ENCODE data around the gene CDH6.

CDH6 gene

GRCh38 chr5:31197183-31197582 is 3.7 kb downstream of the CDH6 start:
- DNase-seq (ENCODE audit: low read depth in 3 of 3), result no peak

DNA sequence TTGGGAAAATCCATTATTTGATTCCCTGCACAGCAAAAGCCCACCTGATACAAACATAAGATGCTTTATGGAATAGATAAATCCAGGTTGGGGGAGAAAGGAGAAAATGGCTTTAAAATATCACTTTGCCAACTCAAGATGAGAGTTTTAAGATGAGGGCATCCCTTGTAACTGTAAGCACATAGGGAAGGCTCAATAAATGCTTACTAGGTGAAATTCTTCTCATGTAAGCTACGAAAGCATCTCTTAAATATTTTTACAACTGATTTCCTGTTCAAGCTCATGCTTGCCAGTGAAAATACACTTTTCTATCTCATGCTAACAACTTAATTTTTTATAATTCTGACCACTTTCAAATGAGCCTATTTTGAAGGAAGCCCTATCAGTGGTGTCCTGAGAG is 11.5 kb downstream of the CDH6 start:
- DNase-seq (ENCODE audit: low read depth in 3 of 3), result no peak

DNA sequence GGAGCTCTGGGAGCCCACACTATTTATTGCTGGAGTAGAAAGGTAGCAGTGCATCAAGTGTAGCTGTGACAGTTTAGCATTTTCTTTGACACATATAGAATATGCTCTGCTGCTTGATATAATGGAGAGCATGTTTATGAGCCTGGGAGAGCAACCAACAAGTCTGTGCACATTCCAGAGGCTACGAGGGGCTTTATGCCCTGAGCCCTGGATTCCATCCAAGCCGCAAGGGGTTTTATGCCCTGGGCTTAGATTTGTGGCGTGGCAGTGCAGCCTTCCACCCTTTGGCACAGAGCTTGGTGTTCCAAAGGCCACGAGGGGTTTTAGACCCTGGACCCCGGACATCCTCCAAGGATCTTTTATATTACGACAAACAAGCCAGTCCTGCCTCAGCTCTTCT is 14.6 kb downstream of the CDH6 start:
- DNase-seq (ENCODE audit: low read depth in 3 of 3), result no peak

- no peak for DNase-seq (ENCODE audit: low read depth in 3 of 3)
These were observed 15.8 kb downstream of the CDH6 start for GRCh38 chr5:31209334-31209733.

GRCh38 chr5:31211098-31211497 is 17.6 kb downstream of the CDH6 start:
- DNase-seq (ENCODE audit: low read depth in 3 of 3), result no peak

- no peak for DNase-seq (ENCODE audit: low read depth in 3 of 3)
These were observed 19.8 kb downstream of the CDH6 start for GRCh38 chr5:31213257-31213656.

DNA sequence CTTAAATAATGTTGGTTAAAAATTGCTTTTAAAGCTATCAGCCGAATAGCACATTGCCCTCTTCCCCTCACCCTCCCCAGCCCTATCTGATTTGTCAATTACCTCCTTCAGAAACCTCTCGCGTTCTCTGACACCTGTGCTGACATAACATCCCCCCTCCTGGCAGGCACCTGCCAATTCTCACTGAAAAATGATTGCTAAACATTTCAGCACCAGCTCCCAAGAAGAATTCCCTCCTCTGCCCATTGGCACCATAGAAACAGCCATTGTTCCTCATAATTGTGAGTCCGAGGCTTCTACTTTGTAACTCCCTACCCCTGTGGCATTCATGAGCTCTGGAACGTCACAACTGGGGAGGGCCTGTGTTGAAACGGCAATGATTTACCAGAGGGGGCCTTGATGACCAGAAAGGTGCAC is 20.2 kb downstream of the CDH6 start:
- DNase-seq (ENCODE audit: low read depth in 3 of 3), result no peak

GRCh38 chr5:31214229-31214628 is 20.7 kb downstream of the CDH6 start:
- DNase-seq (ENCODE audit: low read depth in 3 of 3), result no peak

DNA sequence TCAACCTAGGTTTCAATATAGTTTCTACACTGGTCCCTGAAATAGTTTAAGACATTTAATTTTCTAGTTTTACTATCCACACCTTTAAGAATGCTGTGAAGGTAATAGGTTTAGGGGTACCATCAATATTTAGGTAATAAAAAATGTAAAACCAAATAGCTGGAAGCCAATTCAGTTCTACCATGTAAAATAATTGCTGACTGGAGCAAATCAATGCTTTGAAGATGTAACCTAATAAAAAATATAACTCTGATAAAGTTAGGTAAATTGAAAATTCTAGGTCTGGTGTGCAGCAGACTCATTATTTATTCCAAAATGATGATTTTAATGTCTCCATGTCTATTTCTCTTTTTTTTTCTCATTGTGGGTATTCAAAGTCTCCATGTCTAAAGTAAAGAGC is 21.8 kb downstream of the CDH6 start:
- no peak for DNase-seq (ENCODE audit: low read depth in 3 of 3)

DNA sequence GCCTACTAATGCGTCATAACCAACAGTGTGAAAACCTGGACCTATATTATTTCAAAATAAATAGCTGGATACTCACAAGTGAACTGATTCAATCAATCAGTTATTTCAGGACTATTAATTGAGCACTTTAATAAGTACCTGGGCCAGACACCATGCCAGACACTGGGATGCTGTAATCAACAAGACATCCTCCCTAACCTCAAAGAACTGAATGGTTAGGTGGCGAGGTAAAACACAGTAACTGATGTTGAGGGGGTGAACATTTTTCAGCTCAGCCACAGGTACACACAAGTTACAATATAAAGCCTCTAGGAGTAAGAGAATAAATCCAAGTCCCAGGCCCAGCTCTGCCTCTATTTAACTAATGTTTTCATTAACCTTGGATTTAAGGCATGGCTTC is 24.0 kb downstream of the CDH6 start:
- no peak for DNase-seq (ENCODE audit: low read depth in 3 of 3)

DNA sequence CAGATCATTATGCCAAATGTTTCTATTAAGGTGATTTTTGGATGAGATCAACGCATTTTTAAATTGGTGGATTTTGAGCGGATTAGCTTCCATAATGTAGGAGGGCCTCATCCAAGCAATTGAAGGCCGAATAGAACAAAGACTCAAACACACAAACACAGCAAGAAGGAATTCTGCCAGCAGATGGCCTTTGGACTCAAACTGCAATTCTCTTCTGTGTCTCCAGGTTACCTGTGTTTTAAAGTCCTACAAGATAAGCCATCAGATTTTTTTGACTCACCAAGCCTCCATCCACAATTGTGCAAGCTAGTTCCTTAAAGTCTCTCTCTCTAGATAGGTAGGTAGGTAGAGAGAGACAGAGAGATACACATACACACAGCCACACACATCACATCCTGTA is 25.5 kb downstream of the CDH6 start:
- no peak for DNase-seq (ENCODE audit: low read depth in 3 of 3)

DNA sequence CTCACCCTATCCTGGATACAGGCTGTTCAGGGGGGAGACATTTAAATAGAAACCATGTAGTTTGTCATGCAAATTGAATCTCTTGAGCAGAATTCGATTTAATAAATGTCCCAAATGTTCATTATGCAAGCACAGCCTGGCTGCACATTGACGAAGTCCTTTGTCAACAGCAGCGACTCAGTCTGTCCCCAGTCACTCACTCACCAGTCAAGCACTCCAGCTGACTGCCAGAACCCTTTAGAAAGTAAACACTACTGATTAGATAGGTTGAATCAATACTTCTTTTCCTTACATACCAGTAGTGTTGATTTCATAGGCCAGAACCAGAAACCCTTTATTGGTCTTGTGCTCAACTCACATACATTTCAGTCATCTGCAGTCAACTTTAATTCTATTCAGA is 27.5 kb downstream of the CDH6 start:
- DNase-seq (ENCODE audit: low read depth in 3 of 3), result no peak

DNA sequence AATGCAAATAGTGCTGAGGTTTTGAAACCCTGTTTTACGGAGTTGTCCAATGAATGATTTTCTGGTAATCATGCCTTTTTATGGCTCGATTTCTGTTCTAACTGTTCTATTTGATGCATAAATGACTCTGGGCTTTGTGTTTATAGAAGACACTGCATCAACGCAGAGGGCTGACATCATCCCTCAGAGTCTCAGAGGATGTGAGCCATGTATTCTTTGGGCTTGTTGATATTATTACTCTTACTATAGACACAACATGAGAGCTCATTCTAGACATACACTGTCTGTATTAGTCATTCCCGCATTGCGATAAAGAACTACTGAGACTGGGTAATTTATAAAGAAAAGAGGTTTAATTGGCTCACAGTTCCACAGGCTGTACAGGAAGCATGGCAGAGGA is 31.6 kb downstream of the CDH6 start:
- no peak for DNase-seq (ENCODE audit: low read depth in 3 of 3)

GRCh38 chr5:31225613-31226012 is 32.1 kb downstream of the CDH6 start:
- DNase-seq (ENCODE audit: low read depth in 3 of 3), result no peak

GRCh38 chr5:31226651-31227050 is 33.2 kb downstream of the CDH6 start:
- no peak for DNase-seq (ENCODE audit: low read depth in 3 of 3)

GRCh38 chr5:31229266-31229665 is 35.8 kb downstream of the CDH6 start:
- DNase-seq (ENCODE audit: low read depth in 3 of 3), result no peak

- no peak for DNase-seq (ENCODE audit: low read depth in 3 of 3)
These were observed 37.8 kb downstream of the CDH6 start for GRCh38 chr5:31231177-31231838.

DNA sequence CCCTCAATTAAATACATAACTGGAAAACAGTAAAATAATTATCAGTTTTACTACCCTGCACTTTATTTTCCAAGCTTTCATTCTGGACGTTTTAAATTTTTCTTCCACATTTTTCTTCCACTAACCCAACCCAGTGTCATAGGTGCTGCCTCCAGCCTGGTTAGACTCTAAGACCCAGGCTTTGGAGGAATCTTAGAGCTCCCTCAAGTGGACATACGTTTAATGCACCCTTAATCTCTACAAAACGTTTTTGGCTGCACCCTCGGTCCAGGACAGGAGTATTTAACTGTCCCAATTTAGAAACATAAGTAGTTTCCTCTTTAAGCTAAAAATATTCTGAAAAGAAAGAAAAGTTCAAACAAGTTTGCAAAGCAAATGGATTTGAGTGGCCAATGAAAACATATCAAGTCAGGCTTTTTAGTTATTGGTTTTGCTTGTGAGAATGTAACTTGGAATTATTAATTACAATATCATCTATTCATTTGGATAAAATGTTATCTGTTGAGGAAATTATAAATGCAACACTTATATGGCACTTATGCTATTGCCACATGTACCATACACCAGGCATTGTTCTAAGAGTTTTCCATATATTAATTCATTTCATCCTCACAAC is 38.9 kb downstream of the CDH6 start:
- no peak for DNase-seq (ENCODE audit: low read depth in 3 of 3)

DNA sequence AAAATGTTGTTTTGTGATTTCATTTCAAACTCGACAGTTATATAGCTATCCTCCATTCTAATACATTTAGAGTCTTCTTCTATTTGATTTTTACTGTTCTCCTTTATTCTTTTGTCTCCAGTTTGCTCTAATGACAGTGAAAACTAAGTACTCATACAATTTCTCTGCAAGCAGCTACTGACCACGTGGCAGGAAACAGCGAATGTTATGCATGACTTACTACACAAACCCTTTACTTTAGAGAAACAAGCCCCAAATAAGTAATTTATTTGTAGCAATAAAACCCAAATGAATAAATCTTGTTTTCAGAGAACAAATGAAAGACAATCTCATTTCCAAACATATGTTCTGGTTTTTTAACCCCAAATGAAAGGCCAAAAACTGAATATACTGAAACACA is 41.9 kb downstream of the CDH6 start:
- DNase-seq (ENCODE audit: low read depth in 3 of 3), result no peak

DNA sequence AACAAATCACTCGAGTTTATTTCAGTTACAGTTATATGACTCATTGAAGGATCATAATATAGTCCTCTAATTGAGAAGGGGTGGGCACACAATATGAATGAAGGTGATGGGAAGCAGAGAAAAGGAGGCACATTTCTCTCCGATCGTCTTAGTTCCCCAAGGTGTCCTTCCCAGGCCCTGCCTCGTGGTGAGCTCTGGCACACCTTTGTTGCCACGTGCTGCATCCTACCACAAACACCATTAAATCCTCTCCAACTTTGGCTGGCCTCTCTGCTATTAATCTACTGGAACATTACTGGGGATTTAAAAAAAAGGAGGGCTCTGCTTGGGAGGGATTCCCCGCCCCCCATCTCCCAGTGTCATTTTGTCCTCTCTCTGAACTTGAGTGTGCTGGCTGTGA is 42.9 kb downstream of the CDH6 start:
- DNase-seq (ENCODE audit: low read depth in 3 of 3), result no peak

- DNase-seq (ENCODE audit: low read depth in 3 of 3), result no peak
These were observed 43.7 kb downstream of the CDH6 start for GRCh38 chr5:31237174-31237573.

GRCh38 chr5:31238497-31238896 is 45.0 kb downstream of the CDH6 start:
- no peak for DNase-seq (ENCODE audit: low read depth in 3 of 3)

DNA sequence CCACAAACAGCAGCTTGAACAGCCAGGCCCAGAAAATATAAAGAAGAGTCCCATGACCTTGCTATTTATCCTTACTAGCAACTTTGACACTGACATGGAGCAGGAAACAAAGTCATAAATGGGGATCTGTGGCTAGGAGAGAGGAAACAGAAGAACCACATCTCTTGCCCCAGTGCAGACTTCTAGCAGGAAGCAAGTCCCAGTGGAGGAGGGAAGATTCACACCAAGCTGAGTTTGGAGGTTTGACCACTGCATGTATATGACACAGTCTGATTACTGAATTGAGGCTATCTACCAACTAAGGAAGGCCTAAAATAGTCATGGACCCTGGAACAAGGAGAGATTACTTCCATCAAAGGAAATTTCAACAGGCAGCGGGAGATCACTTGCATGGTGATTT is 51.4 kb downstream of the CDH6 start:
- DNase-seq (ENCODE audit: low read depth in 3 of 3), result no peak

- no peak for DNase-seq (ENCODE audit: low read depth in 3 of 3)
These were observed 53.9 kb downstream of the CDH6 start for GRCh38 chr5:31247381-31247780.

Data from stimulated activated CD4-positive, alpha-beta T cell treated with anti-CD3 and anti-CD28 coated beads, TNF-alpha, amount 100 ng/mL, for 24 hours (primary cell).